K562 (cell line): ENCODE measurements around the gene CLEC4A. TPM values are rescaled to one million over a fixed set of nuclear protein-coding genes. Genes with fewer than 3 reads are reported as not detected.

Source experiments
- ELF2 ChIP-seq: fragments of 250-450 bp; sonication (Bioruptor Pico); IDR thresholded peaks from 2 replicates; pipeline ENCODE4 v1.5.0; 2021; ENCODE audit warnings: mild to moderate bottlenecking
- RAD21 ChIP-seq, 2 experiments: fragments of 250-450 bp in 1 of 2; fragments of 450-650 bp in 1 of 2; sonication (Bioruptor Pico) in 1 of 2; formaldehyde crosslinking in 1 of 2; IDR thresholded peaks in 1 of 2; conservative IDR thresholded peaks in 1 of 2; 2 replicates each; pipeline versions ENCODE4 v1.4.0 to v1.8.0; 2020 to 2022; ENCODE audit warnings: mild to moderate bottlenecking in 2 of 2, moderate library complexity in 1 of 2
- RBM34 ChIP-seq: fragments of 200-400 bp; formaldehyde crosslinking; IDR thresholded peaks from 2 replicates; pipeline ENCODE4 v1.6.1; 2018; ENCODE audit warnings: low read length, borderline replicate concordance; ENCODE audit not compliant: insufficient read depth
- SMC3 ChIP-seq: conservative IDR thresholded peaks from 2 replicates; pipeline ENCODE4 v1.6.1; 2011; ENCODE audit warnings: low read depth, low read length, improper control_type of control experiment; ENCODE audit not compliant: insufficient read depth
- polyA plus RNA-seq, 8 experiments: library from polyadenylated mRNA; depleted of rRNA in 4 of 8; stranded (reverse) in 5 of 8; unstranded in 3 of 8; fragments of >200 nt; fragmentation: Nextera tagmentation in 2 of 8; fragmentation: Illumina TruSeq in 1 of 8; extraction: Ambion mirVana in 2 of 8; extraction: Trizol in 1 of 8; gene quantifications; 2 replicates each; pipeline versions ENCODE4 v1.2.1 to v1.2.3, GENCODE V29; 2011 to 2014; ENCODE audit warnings: inconsistent platforms in 1 of 8, missing spikeins in 1 of 8
- total RNA-seq, 7 experiments: library from RNA; depleted of rRNA in 6 of 7; stranded (reverse); fragments of >200 nt in 6 of 7; fragmentation: Illumina TruSeq in 2 of 7; extraction: Trizol in 2 of 7; gene quantifications; 2 replicates each; pipeline versions ENCODE4 v1.2.1 to v1.2.3, GENCODE V29; 2011 to 2021; ENCODE audit warnings: low replicate concordance in 1 of 7
- TF ChIP-seq, protein P1 (sequence below), 2 experiments: fragments of 450-650 bp; formaldehyde crosslinking in 1 of 2; IDR thresholded peaks; 2 replicates each; pipeline versions ENCODE4 v1.4.0 to v1.6.1; 2014 to 2020; ENCODE audit warnings: mild to moderate bottlenecking in 2 of 2, borderline replicate concordance in 1 of 2, low read depth in 1 of 2
- TF ChIP-seq, protein P2 (sequence below), 3 experiments: IDR thresholded peaks in 2 of 3; conservative IDR thresholded peaks in 1 of 3; 2 replicates each; pipeline ENCODE4 v1.5.1; 2011 to 2012; ENCODE audit warnings: low read length in 3 of 3, mild to moderate bottlenecking in 3 of 3, control low read depth in 2 of 3, improper control_type of control experiment in 1 of 3, inconsistent platforms in 1 of 3, low read depth in 1 of 3, mixed read lengths in 1 of 3, moderate library complexity in 1 of 3; ENCODE audit not compliant: insufficient read depth in 2 of 3
- TF ChIP-seq, protein P3 (sequence below): sonication (generic); IDR thresholded peaks from 2 replicates; pipeline ENCODE4 v1.6.1; 2016

The CLEC4A gene
- total and polyA plus RNA-seq, 9 of the 15 experiments (the other 6 are each of a cell fraction or from before 2014, with no cell fraction given), result 0.06 to 0.27 (median 0.18) TPM; not detected in 5

DNA sequence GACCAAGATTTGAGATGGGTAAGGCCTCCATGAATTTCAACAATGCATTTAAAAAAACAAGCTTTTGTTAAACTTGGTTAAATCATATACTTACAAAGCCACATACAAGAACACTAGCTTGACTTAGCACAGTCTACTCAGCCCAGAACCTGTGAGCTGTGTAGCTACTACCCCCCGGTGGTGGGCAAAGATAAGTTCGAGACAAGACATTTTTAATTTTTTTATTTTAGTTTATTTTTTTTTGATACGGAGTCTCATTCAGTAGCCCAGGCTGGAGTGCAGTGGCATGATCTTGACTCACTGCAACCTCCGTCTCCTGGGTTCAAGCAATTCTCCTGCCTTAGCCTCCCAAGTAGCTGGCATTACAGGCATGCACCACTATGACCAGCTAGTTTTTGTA lies 45.0 kb upstream of the CLEC4A start (continued):
- TF ChIP-seq, protein P1, sequence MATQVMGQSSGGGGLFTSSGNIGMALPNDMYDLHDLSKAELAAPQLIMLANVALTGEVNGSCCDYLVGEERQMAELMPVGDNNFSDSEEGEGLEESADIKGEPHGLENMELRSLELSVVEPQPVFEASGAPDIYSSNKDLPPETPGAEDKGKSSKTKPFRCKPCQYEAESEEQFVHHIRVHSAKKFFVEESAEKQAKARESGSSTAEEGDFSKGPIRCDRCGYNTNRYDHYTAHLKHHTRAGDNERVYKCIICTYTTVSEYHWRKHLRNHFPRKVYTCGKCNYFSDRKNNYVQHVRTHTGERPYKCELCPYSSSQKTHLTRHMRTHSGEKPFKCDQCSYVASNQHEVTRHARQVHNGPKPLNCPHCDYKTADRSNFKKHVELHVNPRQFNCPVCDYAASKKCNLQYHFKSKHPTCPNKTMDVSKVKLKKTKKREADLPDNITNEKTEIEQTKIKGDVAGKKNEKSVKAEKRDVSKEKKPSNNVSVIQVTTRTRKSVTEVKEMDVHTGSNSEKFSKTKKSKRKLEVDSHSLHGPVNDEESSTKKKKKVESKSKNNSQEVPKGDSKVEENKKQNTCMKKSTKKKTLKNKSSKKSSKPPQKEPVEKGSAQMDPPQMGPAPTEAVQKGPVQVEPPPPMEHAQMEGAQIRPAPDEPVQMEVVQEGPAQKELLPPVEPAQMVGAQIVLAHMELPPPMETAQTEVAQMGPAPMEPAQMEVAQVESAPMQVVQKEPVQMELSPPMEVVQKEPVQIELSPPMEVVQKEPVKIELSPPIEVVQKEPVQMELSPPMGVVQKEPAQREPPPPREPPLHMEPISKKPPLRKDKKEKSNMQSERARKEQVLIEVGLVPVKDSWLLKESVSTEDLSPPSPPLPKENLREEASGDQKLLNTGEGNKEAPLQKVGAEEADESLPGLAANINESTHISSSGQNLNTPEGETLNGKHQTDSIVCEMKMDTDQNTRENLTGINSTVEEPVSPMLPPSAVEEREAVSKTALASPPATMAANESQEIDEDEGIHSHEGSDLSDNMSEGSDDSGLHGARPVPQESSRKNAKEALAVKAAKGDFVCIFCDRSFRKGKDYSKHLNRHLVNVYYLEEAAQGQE (IDR thresholded peaks at IDR 0.05; ENCODE audit: borderline replicate concordance), result peak; percentile 54; the same call in 1 of the 2 replicates
- TF ChIP-seq, protein P1 (CRISPR knock-in tag; IDR thresholded peaks at IDR 0.05; ENCODE audit: low read depth), result no peak
- TF ChIP-seq ELF2 (CRISPR knock-in tag) (no peak), RBM34 (no peak), SMC3 (no peak), RAD21 (CRISPR knock-in tag; conservative IDR thresholded peaks at IDR 0.05 in 1 of 2, IDR thresholded peaks at IDR 0.05 in 1 of 2) (peak; percentile 67 to 69)
- TF ChIP-seq, protein P2, sequence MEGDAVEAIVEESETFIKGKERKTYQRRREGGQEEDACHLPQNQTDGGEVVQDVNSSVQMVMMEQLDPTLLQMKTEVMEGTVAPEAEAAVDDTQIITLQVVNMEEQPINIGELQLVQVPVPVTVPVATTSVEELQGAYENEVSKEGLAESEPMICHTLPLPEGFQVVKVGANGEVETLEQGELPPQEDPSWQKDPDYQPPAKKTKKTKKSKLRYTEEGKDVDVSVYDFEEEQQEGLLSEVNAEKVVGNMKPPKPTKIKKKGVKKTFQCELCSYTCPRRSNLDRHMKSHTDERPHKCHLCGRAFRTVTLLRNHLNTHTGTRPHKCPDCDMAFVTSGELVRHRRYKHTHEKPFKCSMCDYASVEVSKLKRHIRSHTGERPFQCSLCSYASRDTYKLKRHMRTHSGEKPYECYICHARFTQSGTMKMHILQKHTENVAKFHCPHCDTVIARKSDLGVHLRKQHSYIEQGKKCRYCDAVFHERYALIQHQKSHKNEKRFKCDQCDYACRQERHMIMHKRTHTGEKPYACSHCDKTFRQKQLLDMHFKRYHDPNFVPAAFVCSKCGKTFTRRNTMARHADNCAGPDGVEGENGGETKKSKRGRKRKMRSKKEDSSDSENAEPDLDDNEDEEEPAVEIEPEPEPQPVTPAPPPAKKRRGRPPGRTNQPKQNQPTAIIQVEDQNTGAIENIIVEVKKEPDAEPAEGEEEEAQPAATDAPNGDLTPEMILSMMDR (IDR thresholded peaks at IDR 0.05 in 2 of 3, conservative IDR thresholded peaks at IDR 0.05 in 1 of 3; ENCODE audit: insufficient read depth in 2 of 3, low read depth in 1 of 3, low read length in 3 of 3), result peak; percentile 42 to 71 (median 44); a peak in 5 of 6 replicates
- TF ChIP-seq, protein P3, sequence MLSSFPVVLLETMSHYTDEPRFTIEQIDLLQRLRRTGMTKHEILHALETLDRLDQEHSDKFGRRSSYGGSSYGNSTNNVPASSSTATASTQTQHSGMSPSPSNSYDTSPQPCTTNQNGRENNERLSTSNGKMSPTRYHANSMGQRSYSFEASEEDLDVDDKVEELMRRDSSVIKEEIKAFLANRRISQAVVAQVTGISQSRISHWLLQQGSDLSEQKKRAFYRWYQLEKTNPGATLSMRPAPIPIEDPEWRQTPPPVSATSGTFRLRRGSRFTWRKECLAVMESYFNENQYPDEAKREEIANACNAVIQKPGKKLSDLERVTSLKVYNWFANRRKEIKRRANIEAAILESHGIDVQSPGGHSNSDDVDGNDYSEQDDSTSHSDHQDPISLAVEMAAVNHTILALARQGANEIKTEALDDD, result peak; percentile 57; the same call in 1 of the 2 replicates
